Smooth muscle cell (in vitro differentiated cells): Measurements from ENCODE around the gene ASB18. TPM values are rescaled to one million over a fixed set of nuclear protein-coding genes. Genes with fewer than 3 reads are reported as not detected.

Experiments used
- DNase-seq: peaks from one replicate; lab custom pipeline; 2025; ENCODE audit not compliant: unreplicated experiment; lab: John Stamatoyannopoulos, UW
- H2AFZ ChIP-seq: fragments of 200-600 bp; sonication (generic); 2 replicates; pipeline ENCODE4 v1.6.0; 2016; ENCODE audit warnings: antibody characterized with exemption, low read depth, mild to moderate bottlenecking
- H3F3A ChIP-seq: fragments of 200-600 bp; sonication (generic); 2 replicates; pipeline ENCODE4 v1.6.0; 2017; ENCODE audit warnings: antibody characterized with exemption, low read depth
- H3K27ac ChIP-seq: fragments of 200-600 bp; sonication (generic); 2 replicates; pipeline ENCODE4 v1.5.1; 2016; ENCODE audit warnings: low read depth, mild to moderate bottlenecking
- H3K27me3 ChIP-seq: fragments of 200-600 bp; sonication (generic); 2 replicates; pipeline ENCODE4 v1.6.1; 2016; ENCODE audit warnings: low read depth, mild to moderate bottlenecking
- H3K36me3 ChIP-seq: fragments of 200-600 bp; sonication (generic); 2 replicates; pipeline ENCODE4 v1.5.1; 2016; ENCODE audit warnings: low read depth
- H3K4me1 ChIP-seq: fragments of 200-600 bp; sonication (generic); 2 replicates; pipeline ENCODE4 v1.5.1; 2016; ENCODE audit warnings: low read depth
- H3K4me2 ChIP-seq: fragments of 200-600 bp; sonication (generic); 2 replicates; pipeline ENCODE4 v1.6.0; 2016; ENCODE audit warnings: mild to moderate bottlenecking
- H3K4me3 ChIP-seq: fragments of 200-600 bp; sonication (generic); 2 replicates; pipeline ENCODE4 v1.5.1; 2016; ENCODE audit warnings: mild to moderate bottlenecking
- H3K79me2 ChIP-seq: fragments of 200-600 bp; sonication (generic); 2 replicates; pipeline ENCODE4 v1.6.0; 2016; ENCODE audit warnings: low read depth, mild to moderate bottlenecking
- H3K9ac ChIP-seq: fragments of 200-600 bp; sonication (generic); 2 replicates; pipeline ENCODE4 v1.6.0; 2016; ENCODE audit warnings: low read depth
- H3K9me3 ChIP-seq: fragments of 200-600 bp; sonication (generic); replicated peaks from 2 replicates; pipeline ENCODE4 v1.5.1; 2016; ENCODE audit warnings: low read depth
- H4K20me1 ChIP-seq: fragments of 200-600 bp; sonication (generic); 2 replicates; pipeline ENCODE4 v1.6.0; 2016; ENCODE audit warnings: low read depth
- WGBS: methylation state at CpG from one replicate; pipeline ENCODE4 v1.1.7; 2016; ENCODE audit warnings: low lambda C conversion rate; 5-methylcytosine and 5-hydroxymethylcytosine counted together
- polyA plus RNA-seq: library from polyadenylated mRNA; unstranded; fragments of >200 nt; fragmentation: Nextera tagmentation; extraction: Ambion mirVana; gene quantifications from 2 replicates; pipeline ENCODE4 v1.2.1, GENCODE V29; 2016
- total RNA-seq: library from RNA; depleted of rRNA; stranded (reverse); fragments of >200 nt; gene quantifications from 2 replicates; pipeline ENCODE4 v1.2.3, GENCODE V29; 2014
- TF ChIP-seq, protein P1 (sequence below): fragments of 200-600 bp; sonication (generic); IDR thresholded peaks from 2 replicates; pipeline ENCODE4 v1.5.1; 2017; ENCODE audit warnings: borderline replicate concordance, mild to moderate bottlenecking, antibody characterized with exemption; ENCODE audit not compliant: insufficient read depth, poor library complexity, severe bottlenecking

Gene ASB18
- total and polyA plus RNA-seq, 2 experiments from 2014 or later, result 0.05 TPM; not detected in 1

DNA sequence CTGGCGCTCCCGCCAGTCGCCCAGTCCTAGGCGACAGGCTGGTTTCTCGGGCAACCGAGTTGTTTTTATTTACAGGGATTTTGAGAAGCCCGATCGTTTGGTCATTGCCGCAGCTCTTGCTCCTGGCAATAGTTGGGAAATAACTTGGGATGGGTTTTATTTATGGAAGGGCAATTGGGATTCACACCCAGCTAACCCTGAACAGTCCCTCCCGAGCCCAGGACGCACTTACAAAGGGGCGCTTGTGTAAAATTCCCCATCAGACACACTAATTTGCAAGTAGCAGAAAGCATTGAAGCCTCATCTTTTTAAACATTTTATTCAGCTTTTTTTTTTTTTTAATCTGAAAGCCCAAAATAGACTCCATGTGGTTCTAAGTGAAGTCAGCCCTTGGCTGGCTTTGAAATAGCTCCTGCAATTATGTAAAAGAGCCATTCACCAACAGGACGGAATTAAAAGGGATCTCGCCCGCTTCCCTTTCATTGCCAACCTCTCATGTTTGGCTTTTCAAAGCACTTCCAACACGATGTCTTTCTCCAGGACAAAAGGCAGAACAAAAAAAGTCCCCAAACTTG lies 92.4 kb downstream of the ASB18 start:
- TF ChIP-seq, protein P1, sequence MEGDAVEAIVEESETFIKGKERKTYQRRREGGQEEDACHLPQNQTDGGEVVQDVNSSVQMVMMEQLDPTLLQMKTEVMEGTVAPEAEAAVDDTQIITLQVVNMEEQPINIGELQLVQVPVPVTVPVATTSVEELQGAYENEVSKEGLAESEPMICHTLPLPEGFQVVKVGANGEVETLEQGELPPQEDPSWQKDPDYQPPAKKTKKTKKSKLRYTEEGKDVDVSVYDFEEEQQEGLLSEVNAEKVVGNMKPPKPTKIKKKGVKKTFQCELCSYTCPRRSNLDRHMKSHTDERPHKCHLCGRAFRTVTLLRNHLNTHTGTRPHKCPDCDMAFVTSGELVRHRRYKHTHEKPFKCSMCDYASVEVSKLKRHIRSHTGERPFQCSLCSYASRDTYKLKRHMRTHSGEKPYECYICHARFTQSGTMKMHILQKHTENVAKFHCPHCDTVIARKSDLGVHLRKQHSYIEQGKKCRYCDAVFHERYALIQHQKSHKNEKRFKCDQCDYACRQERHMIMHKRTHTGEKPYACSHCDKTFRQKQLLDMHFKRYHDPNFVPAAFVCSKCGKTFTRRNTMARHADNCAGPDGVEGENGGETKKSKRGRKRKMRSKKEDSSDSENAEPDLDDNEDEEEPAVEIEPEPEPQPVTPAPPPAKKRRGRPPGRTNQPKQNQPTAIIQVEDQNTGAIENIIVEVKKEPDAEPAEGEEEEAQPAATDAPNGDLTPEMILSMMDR, result no peak
- H3K9me3 ChIP-seq, result no peaks in the 10 kb centered on the region
- peaks cover 45% of the 10 kb centered on the region for H3K4me1 ChIP-seq
- DNase-seq, result no peak
- WGBS, result 6% methylated on average over 16 of the region's 16 CpGs
- no peak overlapping the region for H3K9ac ChIP-seq
- no peak overlapping the region for H3K27ac ChIP-seq
- H3K27me3 ChIP-seq, result peaks cover 84% of the 10 kb centered on the region
- no peak overlapping the region for H2AFZ ChIP-seq
- peaks cover 12% of the 10 kb centered on the region for H3F3A ChIP-seq
- H3K36me3 ChIP-seq, result no peaks in the 10 kb centered on the region
- H3K4me3 ChIP-seq, result no peak overlapping the region
- no peaks in the 10 kb centered on the region for H3K79me2 ChIP-seq
- no peaks in the 10 kb centered on the region for H4K20me1 ChIP-seq
- peak overlapping the region; percentile 46 for H3K4me2 ChIP-seq

DNA sequence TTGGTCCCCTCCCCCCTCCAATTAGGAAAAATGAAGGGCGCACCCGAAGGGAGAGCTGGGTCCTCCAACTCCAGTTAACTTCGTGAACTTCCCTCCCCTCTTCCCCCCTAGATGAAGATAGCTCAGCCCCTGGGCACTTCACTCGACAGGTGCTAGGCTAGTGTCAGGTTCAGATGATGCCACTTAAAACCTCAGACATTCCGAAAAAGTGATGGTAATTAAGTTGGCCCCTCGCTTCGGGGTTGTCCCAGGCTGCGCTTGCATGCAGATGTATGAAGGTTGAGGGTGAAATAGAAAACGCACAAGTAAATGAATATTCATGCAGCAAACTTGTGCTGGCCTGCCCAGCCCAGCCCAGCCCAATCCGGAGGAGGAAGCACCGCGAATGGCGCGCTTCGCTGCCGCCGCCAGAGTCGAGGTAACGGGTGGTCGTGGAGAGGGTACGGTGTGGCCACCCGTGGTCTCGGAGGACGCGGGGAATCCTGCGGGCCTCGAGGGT lies 93.0 kb downstream of the ASB18 start:
- WGBS, result 2% methylated on average over 26 of the region's 27 CpGs
- DNase-seq, result no peak
- no peak overlapping the region for H3K4me3 ChIP-seq
- no peaks in the 10 kb centered on the region for H3K79me2 ChIP-seq
- peaks cover 89% of the 10 kb centered on the region for H3K27me3 ChIP-seq
- H2AFZ ChIP-seq, result no peak overlapping the region
- no peaks in the 10 kb centered on the region for H3K9me3 ChIP-seq
- no peaks in the 10 kb centered on the region for H3K36me3 ChIP-seq
- H3F3A ChIP-seq, result peaks cover 8% of the 10 kb centered on the region
- H3K27ac ChIP-seq, result no peak overlapping the region
- TF ChIP-seq, protein P1, result no peak
- H3K9ac ChIP-seq, result no peak overlapping the region
- no peaks in the 10 kb centered on the region for H4K20me1 ChIP-seq
- H3K4me1 ChIP-seq, result peaks cover 49% of the 10 kb centered on the region
- peak overlapping the region; percentile 46 for H3K4me2 ChIP-seq

DNA sequence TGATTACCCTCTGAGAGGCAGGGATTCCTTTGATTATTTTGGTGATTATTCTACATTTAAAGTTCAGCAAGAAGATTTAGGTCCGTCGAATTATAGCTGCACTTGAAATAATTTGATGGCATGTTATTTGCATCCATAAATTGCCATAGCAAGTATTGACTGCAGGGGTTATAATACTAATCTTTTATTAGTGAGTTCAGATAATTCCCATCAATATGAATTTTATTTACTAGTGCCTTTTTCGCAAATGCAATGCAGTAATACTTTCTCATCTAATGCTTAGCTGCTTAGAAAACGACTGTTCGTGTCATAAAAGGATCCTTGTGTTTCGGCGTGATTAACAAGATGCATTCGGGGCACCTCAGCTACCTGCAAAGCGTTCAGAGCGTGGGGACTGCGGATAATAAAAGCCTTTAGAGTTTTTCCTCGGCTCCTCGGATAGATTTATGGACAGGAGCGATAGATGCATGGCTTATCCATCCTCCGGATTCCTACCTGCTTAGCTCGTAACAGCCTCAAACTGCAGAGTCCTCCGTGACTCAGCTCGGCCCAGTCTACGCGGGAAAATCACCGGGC lies 93.5 kb downstream of the ASB18 start:
- Histone ChIP-seq H3K4me2 (no peak overlapping the region), H3K9me3 (no peaks in the 10 kb centered on the region), H3K79me2 (no peaks in the 10 kb centered on the region), H2AFZ (no peak overlapping the region), H3K36me3 (no peaks in the 10 kb centered on the region), H3K27ac (no peak overlapping the region), H3K4me3 (no peak overlapping the region), H3K9ac (no peak overlapping the region), H3K27me3 (peaks cover 95% of the 10 kb centered on the region), H3K4me1 (peaks cover 49% of the 10 kb centered on the region), H4K20me1 (no peaks in the 10 kb centered on the region), H3F3A (peaks cover 8% of the 10 kb centered on the region)
- TF ChIP-seq, protein P1, result no peak
- WGBS, result 8% methylated on average over 21 of the region's 21 CpGs
- no peak for DNase-seq
